NCI-H1436 treated with DMSO at 0.1 percent for 48 hours (cell line): ENCODE data around the gene ZSWIM4.
"Not testable (repeated sequence)": the region's sequence is repeated elsewhere in the genome, so short reads cannot be mapped to it uniquely, and the experiment has no call there.

Experiments used
- DNase-seq: peaks from one replicate; lab custom pipeline; 2025; lab: John Stamatoyannopoulos, UW

The ZSWIM4 gene

GRCh38 chr19:13778398-13778797 is 16.8 kb upstream of the ZSWIM4 start:
- no peak for DNase-seq

GRCh38 chr19:13778847-13779246 is 16.4 kb upstream of the ZSWIM4 start:
- no peak for DNase-seq

GRCh38 chr19:13779794-13780193 is 15.4 kb upstream of the ZSWIM4 start:
- not testable (repeated sequence) for DNase-seq

- DNase-seq: no peak
Measured at GRCh38 chr19:13781547-13781946, 13.7 kb upstream of the ZSWIM4 start.

GRCh38 chr19:13782537-13782936 is 12.7 kb upstream of the ZSWIM4 start:
- DNase-seq: no peak

GRCh38 chr19:13783565-13784500 is 11.4 kb upstream of the ZSWIM4 start:
- DNase-seq: no peak

GRCh38 chr19:13784731-13785452 is 10.4 kb upstream of the ZSWIM4 start:
- no peak for DNase-seq

- no peak for DNase-seq
Measured at GRCh38 chr19:13788991-13789390, 6.3 kb upstream of the ZSWIM4 start.

GRCh38 chr19:13790354-13790753 is 4.9 kb upstream of the ZSWIM4 start:
- no peak for DNase-seq

GRCh38 chr19:13793317-13793716 is 1.9 kb upstream of the ZSWIM4 start:
- not testable (repeated sequence) for DNase-seq

- DNase-seq: no peak
Measured at GRCh38 chr19:13794398-13794756, 866 bp upstream of the ZSWIM4 start.

- no peak for DNase-seq
Measured at GRCh38 chr19:13795595-13796300, 505 bp downstream of the ZSWIM4 start.

GRCh38 chr19:13796301-13797057 is 1.2 kb downstream of the ZSWIM4 start:
- no peak for DNase-seq

GRCh38 chr19:13797058-13797440 is 1.8 kb downstream of the ZSWIM4 start:
- no peak for DNase-seq

GRCh38 chr19:13797870-13798269 is 2.6 kb downstream of the ZSWIM4 start:
- DNase-seq: no peak

GRCh38 chr19:13799669-13800068 is 4.4 kb downstream of the ZSWIM4 start:
- DNase-seq: no peak

GRCh38 chr19:13803038-13803437 is 7.8 kb downstream of the ZSWIM4 start:
- no peak for DNase-seq

- DNase-seq: no peak
Measured at GRCh38 chr19:13804830-13805683, 9.8 kb downstream of the ZSWIM4 start.

GRCh38 chr19:13806728-13807127 is 11.5 kb downstream of the ZSWIM4 start:
- no peak for DNase-seq

GRCh38 chr19:13807421-13808021 is 12.3 kb downstream of the ZSWIM4 start:
- no peak for DNase-seq

- no peak for DNase-seq
Measured at GRCh38 chr19:13808856-13809255, 13.6 kb downstream of the ZSWIM4 start.
